Measurements from ENCODE around the gene ASTN2.
"Not testable (repeated sequence)": the region's sequence is repeated elsewhere in the genome, so short reads cannot be mapped to it uniquely, and the experiment has no call there.

ASTN2 gene

DNA sequence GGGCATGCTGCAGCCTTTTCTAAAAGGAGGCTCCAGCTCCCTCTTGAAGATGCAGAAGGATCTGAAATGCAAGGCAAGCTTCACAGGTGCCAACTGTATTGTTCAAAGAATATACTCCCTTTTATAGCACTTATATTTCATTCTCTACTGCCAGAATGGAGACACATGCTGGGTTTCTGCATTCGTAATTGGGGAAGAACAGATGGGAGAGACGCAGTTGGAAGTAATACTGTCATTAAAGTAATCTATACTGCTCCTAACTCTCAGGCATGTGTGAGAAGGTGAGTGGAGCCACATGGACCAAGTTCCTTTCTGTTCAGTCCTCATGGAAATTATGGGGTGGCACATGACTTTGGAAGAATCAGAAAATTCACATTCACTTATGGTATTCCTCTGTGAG is 501.3 kb downstream of the ASTN2 start:
- DNase-seq (ENCODE audit: low read depth): no peak

DNA sequence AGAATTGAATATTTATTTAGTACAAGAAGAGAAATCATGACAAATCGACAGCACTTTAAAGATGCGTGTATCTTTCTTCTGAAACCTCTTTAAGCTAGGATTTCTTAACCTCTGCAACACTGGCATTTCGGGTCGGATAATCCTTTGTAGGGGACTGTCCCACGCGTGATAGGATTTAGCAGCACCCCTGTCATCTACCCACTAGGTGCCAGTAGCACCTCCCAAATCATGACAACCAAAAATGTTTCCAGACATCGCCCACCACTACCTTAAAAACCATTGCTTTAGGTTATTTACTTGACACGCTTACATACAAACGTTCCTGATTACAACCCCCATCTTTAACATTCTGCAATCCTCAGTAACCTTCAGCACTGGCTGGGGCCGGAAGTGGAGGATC is 504.7 kb downstream of the ASTN2 start:
- DNase-seq (ENCODE audit: low read depth): no peak

DNA sequence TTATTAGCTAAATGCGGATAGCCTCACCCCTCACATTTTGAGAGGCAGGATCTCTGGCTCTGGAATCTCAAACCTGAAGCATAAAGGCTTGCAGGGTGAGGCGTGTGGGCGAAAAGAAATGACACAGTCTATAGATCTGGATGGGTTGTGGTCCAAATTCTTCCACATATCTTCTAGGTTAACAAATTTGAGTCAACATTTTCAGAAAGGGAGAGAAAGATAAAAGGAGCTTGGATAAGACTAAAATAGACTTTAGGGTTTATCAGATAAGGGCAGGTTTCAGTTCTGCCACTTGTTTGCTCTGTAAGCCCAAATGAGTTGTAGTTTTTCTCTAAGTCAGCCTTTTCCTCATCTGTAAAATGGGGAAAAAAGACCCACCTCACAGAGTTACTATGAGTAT is 506.9 kb downstream of the ASTN2 start:
- no peak for DNase-seq (ENCODE audit: low read depth)

DNA sequence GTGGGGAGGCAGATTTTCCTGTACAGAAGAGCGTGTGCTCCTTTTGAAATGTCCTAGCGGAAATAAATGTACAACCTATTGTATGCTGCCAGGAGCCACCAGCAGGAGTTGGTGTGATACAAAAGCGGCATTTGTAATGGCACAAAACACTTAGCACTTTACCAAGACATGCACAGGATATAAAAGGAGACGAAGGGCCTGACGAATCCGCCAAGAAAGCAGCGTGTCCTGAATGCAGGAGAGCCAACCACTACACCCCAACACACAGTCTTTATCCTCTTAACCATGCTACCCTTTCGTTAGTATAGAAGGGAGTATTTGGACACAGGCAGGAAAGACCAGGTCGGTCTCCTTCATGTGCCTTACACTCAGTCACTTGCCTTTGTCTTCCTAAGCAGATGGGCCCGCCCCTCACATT is 509.7 kb downstream of the ASTN2 start:
- DNase-seq (ENCODE audit: low read depth): no peak

DNA sequence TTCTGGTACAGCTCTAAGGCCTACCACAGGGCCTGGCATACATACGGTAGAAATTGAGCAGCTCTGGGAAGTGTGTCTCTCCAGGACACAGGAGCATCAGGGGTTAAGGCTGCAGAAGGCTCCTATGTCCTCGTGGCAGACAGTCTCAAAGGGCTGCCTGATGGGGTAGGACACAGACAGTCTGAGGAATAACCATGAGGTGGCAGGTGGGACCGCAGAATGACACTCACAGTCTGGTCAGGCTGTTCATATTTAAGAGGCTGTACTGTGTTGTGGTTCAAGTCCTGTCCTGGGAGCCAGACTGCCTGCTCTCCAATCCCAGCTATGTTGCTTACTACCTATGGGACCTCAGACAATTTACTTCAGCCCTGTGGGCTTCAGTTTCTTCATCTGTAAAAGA is 510.7 kb downstream of the ASTN2 start:
- DNase-seq (ENCODE audit: low read depth): no peak

DNA sequence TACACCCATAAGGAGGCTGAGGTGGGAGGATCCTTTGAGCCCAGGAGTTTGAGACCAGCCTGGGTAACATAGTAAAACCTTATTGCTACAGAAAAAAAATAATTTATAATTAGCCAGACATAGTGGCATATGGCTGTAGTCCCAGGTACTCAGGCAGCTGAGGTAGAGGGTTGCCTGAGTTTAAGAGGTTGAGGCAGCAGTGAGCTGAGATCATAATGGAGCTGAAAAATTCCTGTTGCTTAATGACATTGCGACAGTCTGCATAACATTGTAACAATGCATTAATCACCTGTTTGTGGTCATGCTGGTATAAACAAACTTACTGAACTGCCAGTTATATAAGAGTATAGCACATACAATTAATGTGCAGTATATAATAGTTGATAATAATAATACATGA is 513.6 kb downstream of the ASTN2 start:
- DNase-seq (ENCODE audit: low read depth): no peak

DNA sequence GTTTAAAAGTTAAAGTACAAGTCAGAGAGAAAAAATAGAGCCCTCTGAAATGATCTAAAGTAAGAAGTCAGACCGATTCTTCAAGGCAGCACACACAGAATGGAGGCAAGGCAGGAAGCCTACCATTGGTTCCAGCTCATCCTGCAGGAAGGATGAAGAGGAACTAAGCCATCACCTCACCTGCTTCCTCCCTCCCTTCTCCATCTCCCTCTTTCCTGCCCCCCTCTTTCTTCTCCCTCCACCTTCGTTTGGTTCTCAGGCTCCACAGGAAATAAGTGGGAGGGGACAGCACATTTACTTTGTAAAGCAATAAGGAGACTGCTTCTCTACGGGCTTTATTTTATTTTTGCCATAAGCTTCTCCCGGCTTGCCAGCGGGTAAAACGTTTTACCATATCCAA is 514.3 kb downstream of the ASTN2 start:
- DNase-seq (ENCODE audit: low read depth): no peak

DNA sequence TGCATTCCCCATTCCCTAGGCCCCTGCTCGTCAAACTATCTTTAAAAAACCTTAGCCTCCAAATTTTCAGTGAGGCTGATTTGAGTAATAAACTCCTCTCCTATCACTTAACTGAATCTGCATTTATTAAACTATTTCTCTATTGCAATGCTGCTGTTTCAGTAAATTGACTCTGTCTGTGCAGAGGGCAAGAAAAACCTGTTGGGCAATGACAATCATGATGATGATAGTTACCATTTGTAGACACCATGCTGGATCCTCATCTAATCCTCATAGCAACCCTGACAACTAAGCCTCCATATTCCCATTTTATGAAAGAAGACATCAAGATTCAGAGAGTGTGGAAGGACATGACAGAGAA is 514.9 kb downstream of the ASTN2 start:
- DNase-seq (ENCODE audit: low read depth): no peak

DNA sequence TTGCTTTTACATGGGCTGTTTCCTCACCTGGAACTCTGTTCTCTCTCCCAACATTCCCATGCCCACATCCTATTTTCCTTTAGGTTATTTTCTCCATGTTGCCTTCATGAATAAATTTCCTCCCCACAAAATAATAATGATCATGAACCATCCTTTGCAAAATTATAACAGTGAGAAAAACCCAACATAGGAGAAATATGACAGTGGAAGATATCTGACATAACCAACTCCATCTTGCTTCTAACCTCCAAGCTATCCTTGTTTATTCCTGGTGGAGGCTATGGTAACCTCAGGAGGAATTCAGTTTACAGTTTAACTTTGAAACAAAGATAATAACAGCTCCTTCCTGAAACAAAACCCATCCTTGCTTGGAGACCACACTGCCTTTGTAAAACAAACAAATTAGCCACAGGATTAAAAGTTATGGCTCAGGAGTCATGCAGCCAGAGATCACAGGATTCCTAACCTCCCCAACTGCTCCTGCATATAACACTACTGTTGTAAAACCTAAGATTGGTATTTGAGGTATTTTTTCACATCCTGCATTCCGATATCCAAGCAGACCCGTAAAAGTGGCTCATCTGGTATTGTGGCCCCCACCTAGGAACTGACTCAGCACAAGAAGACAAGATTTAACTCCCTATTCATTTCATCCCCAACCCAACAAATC is 515.4 kb downstream of the ASTN2 start:
- DNase-seq (ENCODE audit: low read depth): no peak

DNA sequence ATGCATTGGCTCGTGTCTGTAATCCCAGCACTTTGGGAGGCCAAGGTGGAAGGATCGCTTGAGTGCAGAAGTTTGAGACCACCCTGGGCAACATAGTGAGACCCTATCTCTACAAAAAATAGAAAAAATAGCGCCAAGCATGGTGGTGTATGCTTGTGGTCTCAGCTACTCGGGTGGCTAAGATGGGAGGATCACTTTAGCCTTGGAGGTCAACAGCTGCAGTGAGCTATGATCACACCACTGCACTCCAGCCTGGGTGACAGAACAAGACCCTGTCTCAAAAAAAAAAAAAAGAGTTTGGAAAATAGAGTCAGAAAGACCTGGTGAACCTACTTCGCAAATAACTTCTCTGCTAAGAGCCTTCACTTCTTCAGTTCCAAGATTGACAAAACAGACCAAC is 516.7 kb downstream of the ASTN2 start:
- DNase-seq (ENCODE audit: low read depth): not testable (repeated sequence)

DNA sequence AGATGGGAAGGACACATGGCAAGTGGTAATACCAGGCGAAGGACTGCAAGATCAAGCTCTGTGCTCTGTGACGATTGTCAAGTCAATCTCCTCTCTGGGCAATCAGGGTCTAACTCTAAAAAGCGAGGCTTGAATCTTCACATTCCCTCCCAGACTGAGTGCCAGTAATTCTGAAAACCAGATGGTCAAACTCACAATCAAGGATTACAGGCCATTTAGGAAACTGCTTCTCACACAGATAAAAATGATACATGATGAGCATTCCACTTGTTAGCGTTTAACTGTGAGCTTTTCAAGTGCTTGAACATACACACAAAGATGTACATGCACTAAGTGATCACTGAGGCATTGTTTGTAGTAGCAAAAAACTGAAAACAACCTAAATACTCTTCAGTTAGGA is 517.7 kb downstream of the ASTN2 start:
- DNase-seq (ENCODE audit: low read depth): no peak

DNA sequence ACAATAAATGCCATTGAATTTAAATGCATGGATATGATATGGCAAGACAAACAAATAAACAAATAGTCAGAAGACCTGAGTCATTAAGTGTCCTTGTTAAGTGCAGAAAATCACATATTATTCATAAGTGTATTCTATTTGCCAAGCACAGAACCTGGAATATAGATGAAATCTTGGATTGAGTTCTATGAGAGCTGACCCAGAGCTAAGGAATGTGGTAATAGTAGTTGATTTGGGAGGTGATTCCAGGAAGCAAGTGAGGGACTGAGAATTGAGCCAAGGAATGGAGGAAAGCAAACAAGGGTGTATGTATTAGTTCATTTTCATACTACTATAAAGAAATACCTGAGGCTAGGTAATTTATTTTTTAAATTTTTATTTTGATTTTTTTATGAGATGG is 518.9 kb downstream of the ASTN2 start:
- no peak for DNase-seq (ENCODE audit: low read depth)

DNA sequence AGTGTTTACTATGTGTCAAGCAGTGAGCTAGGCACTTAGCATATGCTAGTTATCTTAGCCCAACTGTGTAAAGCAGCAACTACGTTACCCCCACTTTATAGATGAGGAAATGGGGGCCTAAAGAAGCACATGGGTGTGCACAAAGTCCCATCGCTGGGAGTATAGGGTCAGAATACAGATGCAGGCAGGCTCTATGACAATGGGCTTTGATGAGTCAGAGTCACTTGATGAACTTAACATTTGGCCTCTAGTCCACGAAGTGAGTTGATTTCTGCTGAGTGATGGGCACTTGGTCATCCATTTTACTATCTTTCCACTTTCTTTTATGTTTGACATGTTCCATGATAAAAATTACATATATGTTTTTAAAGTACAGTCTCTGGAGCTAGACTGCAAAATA is 523.4 kb downstream of the ASTN2 start:
- no peak for DNase-seq (ENCODE audit: low read depth)

DNA sequence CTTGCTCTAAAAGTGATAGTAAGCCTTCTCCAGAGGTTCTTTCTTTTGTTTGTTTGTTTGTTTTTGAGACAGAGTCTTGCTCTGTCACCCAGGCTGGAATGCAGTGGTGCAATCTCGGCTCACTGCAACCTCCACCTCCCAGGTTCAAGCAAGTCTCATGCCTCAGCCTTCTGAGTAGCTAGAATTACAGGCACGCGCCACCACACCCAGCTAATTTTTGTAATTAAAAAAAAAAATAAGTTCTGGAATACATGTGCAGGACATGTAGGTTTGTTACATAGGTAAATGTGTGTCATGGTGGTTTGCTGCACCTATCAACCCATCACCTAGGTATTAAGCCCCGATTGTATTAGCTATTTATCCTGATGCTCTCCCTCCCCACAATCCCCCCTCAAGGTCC is 526.4 kb downstream of the ASTN2 start:
- DNase-seq (ENCODE audit: low read depth): not testable (repeated sequence)

DNA sequence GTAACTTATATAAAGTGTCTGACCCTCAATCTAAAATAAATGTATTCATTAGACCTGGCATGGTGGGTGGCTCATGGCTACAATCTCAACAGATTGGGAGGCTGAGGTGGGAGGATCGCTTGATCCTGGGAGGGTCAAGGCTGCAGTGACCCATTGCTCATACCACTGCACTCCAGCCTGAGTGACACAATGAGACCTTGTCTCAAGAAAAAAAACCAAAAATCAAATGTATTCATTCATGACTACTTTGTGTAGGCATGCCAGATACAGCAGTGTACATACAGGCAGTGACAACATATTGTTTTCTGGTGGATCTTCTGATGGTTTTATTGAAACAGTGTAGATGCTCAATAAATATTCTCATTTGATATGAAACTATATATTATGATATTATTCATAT is 526.8 kb downstream of the ASTN2 start:
- DNase-seq (ENCODE audit: low read depth): no peak

DNA sequence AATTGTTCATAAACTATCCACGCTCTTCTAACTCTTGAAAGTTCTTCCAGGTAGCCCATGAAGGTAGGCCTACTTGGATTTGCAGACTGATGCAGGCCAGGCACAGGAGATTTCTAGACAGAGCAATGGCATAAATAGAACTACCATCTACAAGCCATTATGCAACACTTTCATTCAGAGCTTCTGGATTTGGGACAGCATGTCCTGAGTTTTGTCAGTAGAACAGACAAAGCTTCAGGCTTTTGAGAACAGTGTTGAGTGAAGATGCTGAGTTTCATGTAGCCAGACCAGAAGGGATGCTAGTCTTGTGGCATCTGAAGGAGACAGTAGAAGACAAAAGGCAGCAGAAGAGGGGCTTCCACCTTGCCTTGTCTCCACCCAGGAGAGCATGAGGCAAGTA is 531.2 kb downstream of the ASTN2 start:
- no peak for DNase-seq (ENCODE audit: low read depth)

DNA sequence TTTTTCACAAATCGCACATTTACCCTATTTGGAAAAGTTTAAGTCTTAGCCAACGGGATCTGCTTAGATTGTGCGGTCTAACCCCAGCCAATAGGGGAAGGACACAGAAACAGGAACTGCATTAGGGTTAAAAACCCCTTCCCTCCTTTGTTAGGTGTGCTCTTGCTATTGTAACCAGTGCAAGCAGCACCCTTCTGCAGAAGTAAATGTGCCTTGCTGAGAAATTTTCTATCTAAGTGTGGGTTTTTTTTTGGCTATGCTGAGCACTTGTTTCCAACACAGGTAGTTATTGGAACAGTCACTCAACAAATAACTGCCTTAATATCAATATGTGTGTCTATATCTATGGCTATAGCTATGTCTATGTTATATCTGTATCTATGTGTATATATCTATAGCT is 537.8 kb downstream of the ASTN2 start:
- no peak for DNase-seq (ENCODE audit: low read depth)

DNA sequence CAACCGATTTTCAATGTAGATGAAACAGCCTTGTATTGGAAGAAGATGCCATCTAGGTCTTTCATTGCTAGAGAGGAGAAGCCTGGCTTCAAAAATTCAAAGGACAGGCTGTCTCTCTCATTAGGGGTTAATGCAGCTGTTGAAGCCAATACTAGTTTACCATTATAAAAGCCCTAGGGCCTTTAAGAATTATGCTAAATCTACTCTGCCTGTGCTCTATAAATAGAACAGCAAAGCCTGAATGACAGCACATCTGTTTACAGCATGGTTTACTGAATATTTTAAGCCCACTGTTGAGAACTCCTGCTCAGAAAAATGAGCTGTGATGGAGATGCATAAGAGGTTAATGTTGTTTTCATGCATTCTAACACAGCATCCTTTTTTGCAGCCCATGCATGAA is 539.3 kb downstream of the ASTN2 start:
- no peak for DNase-seq (ENCODE audit: low read depth)

DNA sequence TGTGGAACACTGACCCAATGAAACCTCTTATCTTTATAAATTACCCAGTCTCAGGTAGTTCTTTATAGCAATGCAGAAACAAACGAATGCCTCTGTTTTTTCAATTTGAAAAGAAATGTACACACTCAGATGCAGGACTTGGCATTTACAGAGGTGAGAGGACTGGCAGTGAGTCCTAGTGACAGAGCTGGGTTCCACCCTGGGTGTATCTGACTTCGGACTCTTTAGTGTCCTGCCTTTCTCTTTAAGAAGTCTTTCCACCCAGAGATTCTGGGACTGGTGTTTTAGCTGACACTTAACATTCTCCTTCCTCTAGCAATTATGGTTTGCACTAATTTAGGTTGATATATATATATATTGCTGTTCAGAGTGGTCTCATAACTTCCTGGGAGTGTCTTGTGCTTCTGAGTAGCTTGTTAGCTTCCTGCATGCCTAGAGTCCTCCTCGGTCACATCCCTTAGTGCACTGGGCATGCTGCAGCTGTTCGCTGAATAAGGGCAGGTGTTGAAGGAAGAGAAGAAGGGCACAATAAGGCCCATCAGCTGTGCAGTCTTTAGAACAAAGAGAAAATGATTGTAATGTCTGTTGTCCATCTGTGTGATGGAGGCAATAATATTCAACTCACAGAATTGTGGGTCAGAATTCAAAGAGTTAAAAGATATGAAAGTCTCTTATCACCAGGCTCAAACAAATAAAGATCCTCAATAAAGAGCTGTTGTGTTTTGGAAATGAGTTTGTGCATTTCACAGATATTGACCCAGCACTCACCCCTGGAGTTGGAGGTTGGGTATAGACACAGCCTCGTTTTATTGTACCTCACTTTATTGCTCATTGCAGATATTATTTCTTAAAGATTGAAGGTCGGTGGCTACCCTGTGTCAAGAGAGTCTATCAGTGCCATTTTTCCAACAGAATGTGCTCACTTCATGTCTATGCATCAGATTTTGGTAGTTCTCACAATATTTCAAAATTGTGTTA is 540.6 kb downstream of the ASTN2 start:
- no peak for DNase-seq (ENCODE audit: low read depth)

DNA sequence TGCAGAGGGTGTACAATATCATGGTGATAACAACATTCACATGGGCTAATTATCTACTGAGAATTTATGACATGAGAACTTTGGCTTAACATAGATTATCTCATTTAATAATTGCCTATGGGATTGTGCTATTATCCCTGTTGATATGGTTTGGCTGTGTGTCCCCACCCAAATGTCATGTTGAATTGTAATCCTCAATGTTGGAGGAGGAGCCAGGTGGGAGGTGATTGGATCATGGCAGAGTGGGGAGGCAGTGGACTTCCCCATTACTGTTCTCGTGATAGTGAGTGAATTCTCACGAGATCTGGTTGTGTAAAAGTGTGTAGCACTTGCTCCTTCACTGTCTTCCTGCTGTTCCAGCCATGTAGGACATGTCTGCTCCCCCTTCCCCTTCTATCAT is 541.4 kb downstream of the ASTN2 start:
- DNase-seq (ENCODE audit: low read depth): no peak

DNA sequence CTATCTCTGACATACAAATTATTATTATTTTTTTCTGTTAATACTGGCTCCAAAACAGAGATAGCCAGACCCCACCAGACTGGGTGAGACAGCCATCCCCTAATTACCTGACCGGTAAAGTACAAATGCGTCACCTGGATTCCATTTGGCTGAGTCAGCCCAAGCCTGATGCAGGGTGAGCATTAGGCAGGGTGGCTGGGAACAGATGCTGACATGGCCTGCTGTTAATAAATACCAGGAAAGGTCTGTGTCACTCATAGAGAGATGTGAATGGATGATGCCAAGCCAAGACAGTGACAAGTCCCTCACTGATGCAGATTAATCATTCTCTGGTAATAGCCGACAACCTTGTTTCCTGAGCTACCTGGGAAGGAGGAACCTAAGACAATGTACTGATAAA is 544.3 kb downstream of the ASTN2 start:
- DNase-seq (ENCODE audit: low read depth): no peak

DNA sequence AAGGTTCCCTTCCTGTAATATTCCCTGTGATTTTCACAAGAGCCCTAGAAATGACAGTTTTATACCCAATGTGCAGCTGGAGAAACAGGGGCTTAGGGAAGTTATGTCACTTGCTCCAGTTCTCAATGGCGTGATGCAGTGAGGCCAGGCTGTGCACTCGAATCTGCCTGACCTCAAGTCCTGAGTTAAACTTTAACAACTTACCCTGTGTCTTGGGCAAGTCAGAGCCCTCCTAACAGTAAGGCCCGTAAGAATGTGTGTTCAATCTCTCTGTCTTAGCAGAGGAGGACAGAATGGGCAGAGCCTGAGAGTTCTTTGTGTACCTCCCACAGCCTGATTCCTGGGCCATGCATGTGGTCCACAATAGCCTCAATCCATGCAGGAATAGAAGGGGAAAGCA is 546.7 kb downstream of the ASTN2 start:
- no peak for DNase-seq (ENCODE audit: low read depth)

DNA sequence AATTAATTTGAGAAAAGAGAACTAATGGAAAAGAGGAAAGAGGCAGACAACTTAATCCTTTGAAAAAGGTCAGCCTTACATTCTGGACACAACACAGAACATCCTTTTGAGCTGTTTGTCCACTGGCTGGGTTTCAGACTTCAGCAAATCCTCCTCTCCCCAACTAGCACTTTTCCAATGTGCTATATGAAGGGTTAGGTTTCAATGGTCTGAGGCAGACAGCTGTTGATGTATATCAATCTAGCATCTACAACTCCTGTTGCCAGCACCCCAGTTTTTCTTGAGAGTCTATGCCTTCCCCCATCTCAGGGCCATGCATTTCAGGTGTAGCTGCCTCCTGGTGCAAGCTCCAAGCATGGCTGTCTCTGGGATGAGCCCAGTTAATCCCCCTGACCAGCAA is 553.5 kb downstream of the ASTN2 start:
- DNase-seq (ENCODE audit: low read depth): no peak
